Mesenteric fat pad (tissue), 1 donor: ENCODE data around the gene TMEM38B. TPM values are rescaled to one million over a fixed set of nuclear protein-coding genes. Genes with fewer than 3 reads are reported as not detected.
"Not testable (repeated sequence)": the region's sequence is repeated elsewhere in the genome, so short reads cannot be mapped to it uniquely, and the experiment has no call there.

Source experiments
- DNase-seq: peaks from one replicate; pipeline ENCODE4 v3.0.0-alpha.2; 2020; ENCODE audit warnings: low spot score
- total RNA-seq: library from RNA; stranded (reverse); fragmentation: NEBNext Ultra II Directional; extraction: Animal tissue kit (Norgen Biotek cat#: 25700); gene quantifications from one replicate; pipeline ENCODE4 v1.2.1, GENCODE V29; 2021
- donor health status: DM: yes; HTN: yes; CAD: no.

The TMEM38B gene
- total RNA-seq, 1 donor from 2014 or later, result 12.3 TPM

DNA sequence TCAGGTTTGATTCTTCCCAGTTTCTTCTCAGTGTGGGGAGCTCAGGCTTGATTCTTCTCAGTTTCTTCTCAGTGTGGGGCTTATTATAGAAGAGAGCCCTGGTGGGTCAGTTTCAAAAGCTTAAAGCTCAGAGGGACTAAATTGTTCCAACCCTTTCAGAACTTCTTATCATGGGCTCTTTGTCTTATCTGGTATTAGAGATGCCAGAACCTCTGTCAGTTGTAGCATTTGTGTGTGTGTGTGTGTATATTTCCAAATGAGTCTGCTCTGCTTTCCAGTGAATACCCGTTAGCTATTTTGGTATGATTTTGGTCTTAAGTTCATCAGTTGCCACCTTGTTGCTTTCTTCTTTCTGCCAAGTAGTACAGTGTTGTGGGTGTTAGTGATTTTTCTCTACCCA lies 21.8 kb downstream of the TMEM38B start:
- DNase-seq, result no peak

DNA sequence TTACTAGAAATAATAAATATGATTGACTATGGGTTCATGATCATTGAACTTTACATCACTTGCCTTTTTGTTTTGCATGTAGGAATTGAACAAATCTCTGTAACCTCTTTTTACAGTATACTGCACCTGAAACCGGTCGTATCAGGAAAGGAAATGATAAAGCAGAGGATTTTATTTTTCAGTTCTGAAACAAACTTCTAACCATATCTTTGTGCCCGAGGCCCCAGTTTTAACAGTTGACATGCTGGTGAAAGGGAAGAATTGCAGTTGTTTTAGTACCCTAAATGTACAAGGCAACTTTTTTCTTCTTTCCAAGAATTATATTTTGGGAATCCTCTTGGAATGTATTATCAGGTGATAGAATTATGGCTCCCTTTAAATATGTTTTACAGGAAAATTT lies 27.8 kb downstream of the TMEM38B start:
- no peak for DNase-seq

DNA sequence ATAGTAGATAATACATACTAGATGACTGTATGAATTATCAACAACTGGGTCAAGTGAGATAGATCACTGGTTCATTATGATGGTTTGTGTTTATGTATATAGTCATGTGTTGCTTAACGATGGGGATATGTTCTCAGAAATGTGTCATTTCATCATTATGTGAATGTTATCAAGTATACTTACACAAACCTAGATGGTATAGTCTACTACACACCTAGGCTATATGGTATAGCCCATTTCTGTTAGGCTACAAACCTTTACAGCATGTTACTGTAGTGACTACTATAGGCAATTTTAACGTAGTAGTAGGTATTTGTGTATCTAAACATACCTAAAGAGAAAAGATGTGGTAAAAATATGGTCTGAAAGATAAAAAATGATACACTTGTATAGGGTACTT lies 31.0 kb downstream of the TMEM38B start:
- DNase-seq, result no peak

DNA sequence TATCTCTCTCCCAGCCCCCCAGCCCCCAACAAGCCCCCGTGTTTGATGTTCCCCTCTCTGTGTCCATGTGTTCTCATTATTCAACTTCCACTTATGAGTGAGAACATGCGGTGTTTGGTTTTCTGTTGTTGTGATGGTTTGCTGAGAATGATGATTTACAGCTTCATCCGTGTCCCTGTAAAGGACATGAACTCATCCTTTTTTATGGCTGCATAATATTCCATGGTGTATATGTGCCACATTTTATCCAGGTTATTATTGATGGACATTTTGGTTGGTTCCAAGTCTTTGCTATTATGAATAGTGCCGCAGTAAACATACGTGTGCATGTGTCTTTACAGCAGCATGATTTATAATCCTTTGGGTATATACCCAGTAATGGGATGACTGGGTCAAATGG lies 33.9 kb downstream of the TMEM38B start:
- not testable (repeated sequence) for DNase-seq

DNA sequence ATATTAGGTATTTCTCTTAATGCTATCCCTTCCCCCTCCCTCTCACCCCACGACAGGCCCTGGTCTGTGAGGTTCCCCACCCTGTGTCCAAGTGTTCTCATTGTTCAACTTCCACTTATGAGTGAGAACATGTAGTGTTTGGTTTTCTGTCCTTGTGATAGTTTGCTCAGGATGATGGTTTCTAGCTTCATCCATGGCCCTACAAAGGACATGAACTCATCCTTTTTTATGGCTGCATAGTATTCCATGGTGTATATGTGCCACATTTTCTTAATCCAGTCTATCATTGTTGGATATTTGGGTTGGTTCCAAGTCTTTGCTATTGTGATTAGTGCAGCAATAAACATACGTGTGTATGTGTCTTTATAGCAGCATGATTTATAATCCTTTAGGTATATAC lies 37.1 kb downstream of the TMEM38B start:
- not testable (repeated sequence) for DNase-seq

DNA sequence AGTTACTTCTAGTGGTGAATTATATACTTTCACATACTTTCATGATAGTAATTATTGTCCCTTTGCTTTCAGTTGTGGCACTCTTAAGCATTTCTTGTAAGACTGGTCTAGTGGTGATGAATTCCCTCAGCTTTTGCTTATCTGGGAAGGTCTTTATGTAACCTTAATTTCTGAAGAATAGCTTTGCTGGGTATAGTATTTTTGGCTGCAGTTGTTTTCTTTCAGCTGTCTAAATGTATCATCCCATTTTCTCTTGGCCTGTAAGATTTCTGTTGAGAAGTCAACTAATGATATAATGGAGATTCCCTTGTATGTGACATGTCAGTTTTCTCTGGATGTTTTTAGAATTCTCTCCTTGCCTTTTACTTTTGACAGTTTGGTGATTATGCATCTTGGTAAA lies 41.0 kb downstream of the TMEM38B start:
- DNase-seq, result no peak

DNA sequence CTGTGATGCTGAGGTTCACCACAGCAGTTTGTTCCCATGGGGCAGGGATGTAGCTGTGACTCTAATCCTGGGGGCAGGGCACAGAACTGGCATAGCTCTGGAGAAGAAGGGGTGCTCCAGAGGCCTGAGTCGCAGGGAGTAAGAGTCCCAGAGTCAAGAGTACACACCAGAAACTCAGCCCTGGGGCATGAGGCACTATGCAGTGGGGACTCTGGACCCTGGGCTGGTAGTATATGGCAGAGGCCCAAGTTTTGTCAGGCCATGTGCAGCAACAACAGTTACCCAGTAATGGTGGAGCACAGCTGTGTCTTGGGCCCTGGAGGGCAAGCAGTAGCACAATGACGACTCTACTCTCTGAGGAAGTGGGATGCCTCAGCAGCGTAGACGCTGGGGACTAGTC lies 42.9 kb downstream of the TMEM38B start:
- no peak for DNase-seq

DNA sequence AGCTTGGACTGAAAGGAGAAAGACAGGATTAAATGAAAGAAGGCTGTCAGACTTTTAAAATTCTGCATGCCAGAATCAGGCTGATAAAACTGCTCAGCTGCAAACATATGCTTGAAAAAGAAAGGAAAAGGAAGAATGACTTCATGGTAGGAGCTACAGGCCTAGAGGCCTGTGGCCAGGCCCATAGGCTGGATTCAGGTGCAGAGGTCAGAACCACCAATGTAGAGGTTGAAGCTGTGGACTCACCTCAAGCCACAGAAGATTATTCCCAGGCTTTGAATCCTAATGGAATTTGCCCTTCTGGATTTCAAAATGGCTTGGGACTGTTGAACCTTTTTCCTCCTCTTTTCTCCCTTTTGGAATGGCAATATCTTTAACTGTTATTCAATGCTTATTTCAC lies 47.7 kb downstream of the TMEM38B start:
- no peak for DNase-seq

DNA sequence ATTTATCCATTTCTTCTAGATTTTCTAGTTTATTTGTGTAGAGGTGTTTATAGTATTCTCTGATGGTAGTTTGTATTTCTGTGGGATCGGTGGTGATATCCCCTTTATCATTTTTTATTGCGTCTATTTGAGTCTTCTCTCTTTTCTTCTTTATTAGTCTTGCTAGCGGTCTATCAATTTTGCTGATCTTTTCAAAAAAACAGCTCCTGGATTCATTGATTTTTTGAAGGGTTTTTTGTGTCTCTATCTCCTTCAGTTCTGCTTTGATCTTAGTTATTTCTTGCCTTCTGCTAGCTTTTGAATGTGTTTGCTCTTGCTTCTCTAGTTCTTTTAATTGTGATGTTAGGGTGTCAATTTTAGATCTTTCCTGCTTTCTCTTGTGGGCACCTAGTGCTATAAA lies 53.0 kb downstream of the TMEM38B start:
- DNase-seq, result not testable (repeated sequence)

DNA sequence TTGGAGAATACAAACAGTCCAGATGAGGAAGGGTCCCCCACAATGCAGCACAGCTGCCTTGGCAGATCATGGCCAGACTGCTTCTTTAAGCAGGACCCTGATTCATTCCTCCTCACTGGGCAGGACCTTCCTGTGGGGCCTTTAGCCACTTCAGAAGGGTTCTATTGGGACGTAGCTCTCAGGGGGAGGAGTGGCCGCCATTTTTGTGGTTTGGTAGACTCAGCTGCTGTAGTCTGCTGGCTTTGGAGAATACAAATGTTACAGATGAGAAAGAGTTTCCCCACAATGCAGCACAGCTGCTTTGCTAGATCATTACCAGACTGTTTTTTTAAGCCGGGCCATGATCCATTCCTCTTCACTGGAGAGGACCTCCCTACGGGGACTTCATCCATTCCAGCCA lies 57.4 kb downstream of the TMEM38B start:
- DNase-seq, result no peak

DNA sequence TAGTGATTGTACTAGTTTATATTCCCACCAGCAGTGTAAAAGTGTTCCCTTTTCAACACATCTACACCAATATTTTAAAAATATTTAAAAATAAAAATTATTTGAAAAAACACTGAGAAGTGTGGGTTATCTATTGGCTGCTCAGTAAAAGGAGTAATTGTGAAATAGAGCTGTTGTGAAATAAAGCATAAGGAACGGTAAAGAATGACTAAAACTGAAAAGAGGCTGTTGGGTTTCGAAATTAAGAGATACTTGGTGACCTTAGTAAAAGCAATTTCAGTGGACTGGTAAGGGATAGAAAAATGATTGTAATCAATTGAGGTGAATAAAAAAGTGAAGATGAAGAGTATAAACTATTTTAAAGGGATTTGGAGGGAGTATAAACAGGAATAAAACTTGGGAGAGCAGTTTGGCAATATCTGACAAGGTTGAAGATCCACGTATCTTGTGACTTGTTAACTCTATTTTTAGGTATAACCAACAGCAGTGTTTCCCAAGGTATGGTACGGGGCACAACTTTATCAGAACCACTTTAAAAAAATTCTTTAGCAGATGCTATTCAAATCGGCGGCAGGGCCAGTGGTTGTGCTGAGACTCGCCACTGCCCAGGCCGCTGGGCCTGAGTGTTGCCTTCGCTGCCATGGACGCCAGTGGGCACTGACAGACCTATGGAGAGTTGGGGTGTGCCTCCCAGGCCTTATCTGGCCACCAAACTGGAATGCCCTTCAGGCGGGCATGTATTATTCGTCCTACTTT lies 63.3 kb downstream of the TMEM38B start:
- no peak for DNase-seq

DNA sequence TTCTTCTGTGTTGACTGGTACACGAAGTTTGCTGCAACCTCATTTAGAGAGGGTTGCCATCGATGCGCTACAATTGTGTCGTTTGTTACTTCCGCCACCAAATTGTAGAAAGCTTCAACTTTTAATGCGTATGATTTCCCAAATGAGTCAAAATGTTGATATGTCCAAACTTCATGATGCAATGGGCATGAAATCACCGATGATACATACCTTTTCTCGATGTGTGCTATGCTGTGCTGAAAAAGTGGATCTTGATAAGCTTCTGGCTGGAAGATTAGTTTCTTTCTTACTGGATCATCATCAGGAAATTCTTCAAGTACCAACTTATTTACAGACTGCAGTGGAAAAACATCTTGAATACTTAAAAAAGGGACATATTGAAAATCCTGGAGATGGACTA lies 65.7 kb downstream of the TMEM38B start:
- no peak for DNase-seq

DNA sequence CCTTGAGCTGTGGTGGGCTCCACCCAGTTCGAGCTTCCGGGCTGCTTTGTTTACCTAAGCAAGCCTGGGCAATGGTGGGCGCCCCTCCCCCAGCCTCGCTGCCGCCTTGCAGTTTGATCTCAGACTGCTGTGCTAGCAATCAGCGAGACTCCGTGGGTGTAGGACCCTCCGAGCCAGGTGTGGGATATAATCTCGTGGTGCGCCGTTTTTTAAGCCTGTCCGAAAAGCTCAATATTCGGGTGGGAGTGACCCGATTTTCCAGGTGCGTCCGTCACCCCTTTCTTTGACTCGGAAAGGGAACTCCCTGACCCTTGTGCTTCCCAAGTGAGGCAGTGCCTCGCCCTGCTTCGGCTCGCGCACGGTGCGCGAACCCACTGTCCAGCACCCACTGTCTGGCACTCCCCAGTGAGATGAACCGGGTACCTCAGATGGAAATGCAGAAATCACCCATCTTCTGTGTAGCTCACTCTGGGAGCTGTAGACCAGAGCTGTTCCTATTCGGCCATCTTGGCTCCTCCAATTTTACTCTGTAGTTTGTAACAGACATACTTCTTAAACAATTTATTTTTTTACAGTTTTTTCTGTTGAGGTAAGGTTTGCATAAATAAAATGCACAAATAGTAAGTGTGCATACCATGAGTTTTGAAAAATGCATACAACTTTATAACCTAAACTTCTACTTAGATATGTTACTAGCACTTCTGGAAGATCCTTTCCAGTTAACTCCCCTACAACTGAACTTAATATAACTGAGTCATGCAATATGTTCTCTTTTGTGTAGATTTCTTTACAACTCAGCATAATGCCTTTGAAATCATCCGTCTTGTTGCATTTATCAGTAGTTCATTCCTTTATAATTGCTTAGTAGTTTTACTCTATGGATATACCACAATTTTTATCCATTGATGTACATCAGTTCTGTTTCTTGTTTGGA lies 88.5 kb downstream of the TMEM38B start:
- not testable (repeated sequence) for DNase-seq

DNA sequence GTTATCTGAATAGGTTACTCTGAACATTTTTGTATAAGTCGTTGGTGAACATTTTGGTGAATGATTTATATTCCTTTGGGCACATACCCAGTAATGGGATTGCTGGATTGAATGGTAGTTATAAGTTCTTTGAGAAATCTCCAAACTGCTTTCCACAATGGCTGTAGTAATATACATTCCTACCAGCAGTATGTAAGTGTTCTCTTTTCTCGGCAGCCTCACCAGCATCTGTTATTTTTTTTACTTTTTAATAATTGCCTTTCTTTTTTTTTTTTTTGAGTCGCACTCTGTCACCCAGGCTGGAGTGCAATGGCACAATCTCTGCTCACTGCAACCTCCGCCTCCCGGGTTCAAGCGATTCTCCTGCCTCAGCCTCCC lies 89.1 kb downstream of the TMEM38B start:
- not testable (repeated sequence) for DNase-seq

DNA sequence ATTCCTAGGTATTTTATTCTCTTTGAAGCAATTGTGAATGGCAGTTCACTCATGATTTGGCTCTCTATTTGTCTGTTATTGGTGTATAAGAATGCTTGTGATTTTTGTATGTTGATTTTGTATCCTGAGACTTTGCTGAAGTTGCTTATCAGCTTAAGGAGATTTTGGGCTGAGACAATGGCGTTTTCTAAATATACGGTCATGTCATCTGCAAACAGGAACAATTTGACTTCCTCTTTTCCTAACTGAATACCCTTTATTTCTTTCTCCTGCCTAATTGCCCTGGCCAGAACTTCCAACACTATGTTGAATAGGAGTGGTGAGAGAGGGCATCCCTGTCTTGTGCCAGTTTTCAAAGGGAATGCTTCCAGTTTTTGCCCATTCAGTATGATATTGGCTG lies 92.5 kb downstream of the TMEM38B start:
- DNase-seq, result not testable (repeated sequence)

DNA sequence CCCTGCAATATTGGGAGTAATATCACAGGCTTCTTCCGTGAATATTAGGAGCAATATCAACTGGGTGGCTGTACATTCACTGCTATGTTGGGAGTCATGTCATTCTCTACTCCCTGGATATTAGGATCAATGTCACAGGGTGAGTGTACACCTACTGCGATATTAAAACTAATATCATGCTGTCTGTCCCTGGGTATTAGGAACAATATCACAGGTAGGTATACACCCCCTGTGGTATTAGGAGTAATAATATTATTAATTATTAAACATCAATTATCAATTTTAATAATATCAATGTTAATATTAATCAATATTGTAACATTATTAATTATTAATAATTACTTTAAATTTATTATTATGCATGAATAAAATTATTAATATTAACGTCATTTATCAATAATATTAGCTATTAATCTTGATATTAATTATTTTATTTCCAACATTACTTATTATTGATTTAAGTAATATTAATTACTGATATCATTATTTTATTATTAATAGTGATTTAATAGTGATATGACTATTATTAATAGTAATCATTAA lies 121.9 kb downstream of the TMEM38B start:
- DNase-seq, result no peak

DNA sequence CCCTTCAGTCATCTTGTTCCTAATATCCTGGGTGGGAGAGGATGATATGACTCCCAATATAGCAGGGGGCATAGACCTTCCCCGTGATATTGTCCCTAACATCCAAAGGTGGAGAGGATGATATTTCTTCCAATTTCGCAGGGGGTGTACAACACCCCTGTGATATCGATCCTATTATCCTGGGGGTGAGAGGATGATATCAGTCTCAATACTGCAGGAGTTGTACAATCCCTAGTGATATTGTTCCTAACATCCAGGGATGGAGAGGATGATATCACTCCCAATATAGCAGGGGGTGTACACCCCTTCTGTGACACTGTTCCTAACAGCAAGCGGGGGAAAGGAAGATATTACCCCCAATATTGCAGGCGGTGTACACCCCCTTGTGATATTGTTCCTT lies 122.6 kb downstream of the TMEM38B start:
- DNase-seq, result no peak

DNA sequence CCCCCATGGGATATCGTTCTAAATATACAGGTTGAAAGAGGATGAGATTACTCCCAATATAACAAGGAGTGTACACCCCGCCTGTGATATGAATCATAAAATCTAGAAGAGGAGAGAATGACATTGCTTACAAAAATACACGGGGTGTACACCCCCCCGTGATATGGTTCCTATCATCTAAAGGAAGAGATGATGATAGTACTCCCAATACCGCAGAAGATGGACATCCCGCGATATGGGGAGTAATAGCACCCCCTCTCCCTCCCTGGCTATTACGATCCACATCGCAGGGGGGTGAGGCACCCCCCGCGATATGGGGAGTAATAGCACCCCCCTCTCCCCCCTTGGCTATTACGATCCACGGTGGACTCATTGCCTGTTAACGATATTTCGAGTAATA lies 124.6 kb downstream of the TMEM38B start:
- DNase-seq, result no peak

DNA sequence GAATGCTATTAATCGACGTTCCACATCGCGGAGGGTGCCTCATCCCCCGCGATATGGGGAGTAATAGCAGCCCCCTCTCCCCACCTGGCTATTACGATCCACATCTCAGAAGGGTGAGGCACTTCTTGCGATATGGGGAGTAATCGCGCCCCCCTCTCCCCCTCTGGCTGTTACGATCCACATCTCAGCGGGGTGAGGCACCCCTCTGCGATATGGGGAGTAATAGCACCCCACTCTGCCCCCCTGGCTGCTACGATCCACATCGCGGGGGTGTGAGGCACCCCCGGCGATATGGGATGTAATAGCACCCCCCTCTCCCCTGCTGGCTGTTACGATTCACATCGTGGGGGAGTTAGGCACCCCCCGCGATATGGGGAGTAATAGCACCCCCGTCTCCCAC lies 128.5 kb downstream of the TMEM38B start:
- no peak for DNase-seq
